ENCODE measurements around the gene PJA2.

DNA sequence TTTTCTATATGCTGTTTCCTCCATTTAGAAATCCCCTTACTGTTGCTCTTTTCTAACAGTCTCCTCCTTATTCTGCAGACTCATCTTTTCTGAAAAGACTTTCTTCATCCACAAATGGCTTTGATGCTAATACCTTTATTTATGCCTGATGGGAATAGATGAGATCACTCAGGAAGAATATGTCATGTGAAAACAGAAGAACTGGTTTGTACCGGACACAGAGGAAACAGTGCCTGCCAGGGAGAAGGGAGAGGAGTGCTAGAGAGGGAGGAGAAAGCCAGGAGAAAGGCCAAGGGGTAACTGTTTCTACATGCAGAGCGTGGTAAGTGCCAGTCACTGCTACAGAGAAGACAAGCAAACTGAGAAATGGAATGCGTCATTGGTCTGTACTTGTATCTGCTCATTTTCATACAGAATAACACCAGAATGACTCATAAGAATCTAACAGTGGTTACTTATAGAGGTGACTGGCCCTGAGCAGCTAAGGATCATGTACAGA, 45.9 kb upstream of the PJA2 start:
- TF ChIP-seq, protein P1, sequence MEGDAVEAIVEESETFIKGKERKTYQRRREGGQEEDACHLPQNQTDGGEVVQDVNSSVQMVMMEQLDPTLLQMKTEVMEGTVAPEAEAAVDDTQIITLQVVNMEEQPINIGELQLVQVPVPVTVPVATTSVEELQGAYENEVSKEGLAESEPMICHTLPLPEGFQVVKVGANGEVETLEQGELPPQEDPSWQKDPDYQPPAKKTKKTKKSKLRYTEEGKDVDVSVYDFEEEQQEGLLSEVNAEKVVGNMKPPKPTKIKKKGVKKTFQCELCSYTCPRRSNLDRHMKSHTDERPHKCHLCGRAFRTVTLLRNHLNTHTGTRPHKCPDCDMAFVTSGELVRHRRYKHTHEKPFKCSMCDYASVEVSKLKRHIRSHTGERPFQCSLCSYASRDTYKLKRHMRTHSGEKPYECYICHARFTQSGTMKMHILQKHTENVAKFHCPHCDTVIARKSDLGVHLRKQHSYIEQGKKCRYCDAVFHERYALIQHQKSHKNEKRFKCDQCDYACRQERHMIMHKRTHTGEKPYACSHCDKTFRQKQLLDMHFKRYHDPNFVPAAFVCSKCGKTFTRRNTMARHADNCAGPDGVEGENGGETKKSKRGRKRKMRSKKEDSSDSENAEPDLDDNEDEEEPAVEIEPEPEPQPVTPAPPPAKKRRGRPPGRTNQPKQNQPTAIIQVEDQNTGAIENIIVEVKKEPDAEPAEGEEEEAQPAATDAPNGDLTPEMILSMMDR (IDR thresholded peaks at IDR 0.05 in 8 of 11, conservative IDR thresholded peaks at IDR 0.05 in 3 of 11): no peak
- TF ChIP-seq POLR2A (IDR thresholded peaks at IDR 0.05): no peak
- TF ChIP-seq POLR2AphosphoS5 (IDR thresholded peaks at IDR 0.05): peak in 1 of 3 donors; percentile 39
